DND-41 (cell line): Measurements from ENCODE around the gene FOXL1.

Experiments
- EZH2 ChIP-seq: IDR thresholded peaks from 3 replicates; pipeline ENCODE4 v1.6.1; 2012; ENCODE audit warnings: borderline replicate concordance, low read depth, mild to moderate bottlenecking, moderate library complexity, low read length, inconsistent platforms; ENCODE audit not compliant: severe bottlenecking
- TF ChIP-seq, protein P1 (sequence below): IDR thresholded peaks from 2 replicates; pipeline ENCODE4 v1.5.1; 2012; ENCODE audit warnings: borderline replicate concordance, low read length, moderate library complexity, mild to moderate bottlenecking; ENCODE audit not compliant: poor library complexity, severe bottlenecking; ENCODE audit errors: extremely low read depth

DNA sequence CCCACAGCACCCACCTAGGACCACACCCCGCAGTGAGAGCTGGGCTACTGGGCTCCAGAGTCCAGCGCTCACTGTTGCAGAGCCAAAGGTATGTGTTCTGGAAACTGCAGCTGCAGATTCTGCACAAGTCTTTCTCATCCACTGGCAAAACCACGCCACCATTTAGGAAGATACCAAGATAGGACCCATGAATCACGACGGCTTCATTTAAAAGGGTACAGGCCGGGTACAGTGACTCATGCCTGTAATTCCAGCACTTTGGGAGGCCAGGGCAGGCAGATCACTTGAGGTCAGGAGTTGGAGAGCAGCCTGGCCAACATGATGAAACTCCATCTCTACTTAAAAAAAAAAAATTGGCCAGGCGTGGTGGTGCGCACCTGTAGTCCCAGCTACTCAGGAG lies 49.2 kb upstream of the FOXL1 start:
- TF ChIP-seq, protein P1, sequence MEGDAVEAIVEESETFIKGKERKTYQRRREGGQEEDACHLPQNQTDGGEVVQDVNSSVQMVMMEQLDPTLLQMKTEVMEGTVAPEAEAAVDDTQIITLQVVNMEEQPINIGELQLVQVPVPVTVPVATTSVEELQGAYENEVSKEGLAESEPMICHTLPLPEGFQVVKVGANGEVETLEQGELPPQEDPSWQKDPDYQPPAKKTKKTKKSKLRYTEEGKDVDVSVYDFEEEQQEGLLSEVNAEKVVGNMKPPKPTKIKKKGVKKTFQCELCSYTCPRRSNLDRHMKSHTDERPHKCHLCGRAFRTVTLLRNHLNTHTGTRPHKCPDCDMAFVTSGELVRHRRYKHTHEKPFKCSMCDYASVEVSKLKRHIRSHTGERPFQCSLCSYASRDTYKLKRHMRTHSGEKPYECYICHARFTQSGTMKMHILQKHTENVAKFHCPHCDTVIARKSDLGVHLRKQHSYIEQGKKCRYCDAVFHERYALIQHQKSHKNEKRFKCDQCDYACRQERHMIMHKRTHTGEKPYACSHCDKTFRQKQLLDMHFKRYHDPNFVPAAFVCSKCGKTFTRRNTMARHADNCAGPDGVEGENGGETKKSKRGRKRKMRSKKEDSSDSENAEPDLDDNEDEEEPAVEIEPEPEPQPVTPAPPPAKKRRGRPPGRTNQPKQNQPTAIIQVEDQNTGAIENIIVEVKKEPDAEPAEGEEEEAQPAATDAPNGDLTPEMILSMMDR = no peak
- TF ChIP-seq EZH2 = no peak
